Lower lobe of right lung (tissue), 2 donors: Measurements from ENCODE around the gene GEN1. TPM values are rescaled to one million over a fixed set of nuclear protein-coding genes. Genes with fewer than 3 reads are reported as not detected.

Source experiments
- ATAC-seq, 2 donors: fragments of 200-7000 bp; cut with Tn5 transposase; one replicate each; pipeline ENCODE4 v1.9.1; 2020 to 2022; ENCODE audit warnings: mild to moderate bottlenecking in 2 of 2, moderate library complexity in 2 of 2
- DNase-seq: peaks from one replicate; pipeline ENCODE4 v3.0.0-alpha.2; 2020
- H3K27ac ChIP-seq: fragments of 200-600 bp; one replicate; pipeline ENCODE4 v1.8.0; 2022
- H3K27me3 ChIP-seq: fragments of 200-600 bp; one replicate; pipeline ENCODE4 v1.8.0; 2022; ENCODE audit warnings: low read depth
- H3K36me3 ChIP-seq: fragments of 200-600 bp; one replicate; pipeline ENCODE4 v1.8.0; 2022; ENCODE audit warnings: mild to moderate bottlenecking
- H3K4me1 ChIP-seq: fragments of 200-600 bp; one replicate; pipeline ENCODE4 v1.8.0; 2022
- H3K4me3 ChIP-seq: fragments of 200-600 bp; one replicate; pipeline ENCODE4 v1.8.0; 2022; ENCODE audit warnings: mild to moderate bottlenecking
- H3K9me3 ChIP-seq: fragments of 200-600 bp; one replicate; pipeline ENCODE4 v1.8.0; 2022
- intact Hi-C: fragments of 100-400 bp; cut with DNase I; formaldehyde crosslinking; loops from one replicate; pipeline ENCODE4 v1.11.0; 2022
- long read RNA-seq: library from polyadenylated mRNA; unstranded; transcript quantifications from one replicate; pipeline ENCODE4 v2.0.0, GENCODE V29; 2021
- total RNA-seq: library from RNA; stranded (reverse); fragmentation: NEBNext Ultra II Directional; extraction: Animal tissue kit (Norgen Biotek cat#: 25700); gene quantifications from one replicate; pipeline ENCODE4 v1.2.1, GENCODE V29; 2021
- TF ChIP-seq, protein P1 (sequence below): fragments of 200-600 bp; IDR thresholded peaks from one replicate; pipeline ENCODE4 v1.8.0; 2022; ENCODE audit warnings: antibody characterized with exemption, mild to moderate bottlenecking
- donor health status: DM: no; HTN: yes; CAD: no; lungs with severe emphysema.

The GEN1 gene, protein sequence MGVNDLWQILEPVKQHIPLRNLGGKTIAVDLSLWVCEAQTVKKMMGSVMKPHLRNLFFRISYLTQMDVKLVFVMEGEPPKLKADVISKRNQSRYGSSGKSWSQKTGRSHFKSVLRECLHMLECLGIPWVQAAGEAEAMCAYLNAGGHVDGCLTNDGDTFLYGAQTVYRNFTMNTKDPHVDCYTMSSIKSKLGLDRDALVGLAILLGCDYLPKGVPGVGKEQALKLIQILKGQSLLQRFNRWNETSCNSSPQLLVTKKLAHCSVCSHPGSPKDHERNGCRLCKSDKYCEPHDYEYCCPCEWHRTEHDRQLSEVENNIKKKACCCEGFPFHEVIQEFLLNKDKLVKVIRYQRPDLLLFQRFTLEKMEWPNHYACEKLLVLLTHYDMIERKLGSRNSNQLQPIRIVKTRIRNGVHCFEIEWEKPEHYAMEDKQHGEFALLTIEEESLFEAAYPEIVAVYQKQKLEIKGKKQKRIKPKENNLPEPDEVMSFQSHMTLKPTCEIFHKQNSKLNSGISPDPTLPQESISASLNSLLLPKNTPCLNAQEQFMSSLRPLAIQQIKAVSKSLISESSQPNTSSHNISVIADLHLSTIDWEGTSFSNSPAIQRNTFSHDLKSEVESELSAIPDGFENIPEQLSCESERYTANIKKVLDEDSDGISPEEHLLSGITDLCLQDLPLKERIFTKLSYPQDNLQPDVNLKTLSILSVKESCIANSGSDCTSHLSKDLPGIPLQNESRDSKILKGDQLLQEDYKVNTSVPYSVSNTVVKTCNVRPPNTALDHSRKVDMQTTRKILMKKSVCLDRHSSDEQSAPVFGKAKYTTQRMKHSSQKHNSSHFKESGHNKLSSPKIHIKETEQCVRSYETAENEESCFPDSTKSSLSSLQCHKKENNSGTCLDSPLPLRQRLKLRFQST
- total RNA-seq, result 9.0 TPM
- long read RNA-seq, full-length matches to known transcripts, result 1 of 3 reads
- long read RNA-seq, partial matches to known transcripts, result 0 of 3 reads
- long read RNA-seq, other reads (novel, unspliced or antisense), result 2 of 3 reads

DNA sequence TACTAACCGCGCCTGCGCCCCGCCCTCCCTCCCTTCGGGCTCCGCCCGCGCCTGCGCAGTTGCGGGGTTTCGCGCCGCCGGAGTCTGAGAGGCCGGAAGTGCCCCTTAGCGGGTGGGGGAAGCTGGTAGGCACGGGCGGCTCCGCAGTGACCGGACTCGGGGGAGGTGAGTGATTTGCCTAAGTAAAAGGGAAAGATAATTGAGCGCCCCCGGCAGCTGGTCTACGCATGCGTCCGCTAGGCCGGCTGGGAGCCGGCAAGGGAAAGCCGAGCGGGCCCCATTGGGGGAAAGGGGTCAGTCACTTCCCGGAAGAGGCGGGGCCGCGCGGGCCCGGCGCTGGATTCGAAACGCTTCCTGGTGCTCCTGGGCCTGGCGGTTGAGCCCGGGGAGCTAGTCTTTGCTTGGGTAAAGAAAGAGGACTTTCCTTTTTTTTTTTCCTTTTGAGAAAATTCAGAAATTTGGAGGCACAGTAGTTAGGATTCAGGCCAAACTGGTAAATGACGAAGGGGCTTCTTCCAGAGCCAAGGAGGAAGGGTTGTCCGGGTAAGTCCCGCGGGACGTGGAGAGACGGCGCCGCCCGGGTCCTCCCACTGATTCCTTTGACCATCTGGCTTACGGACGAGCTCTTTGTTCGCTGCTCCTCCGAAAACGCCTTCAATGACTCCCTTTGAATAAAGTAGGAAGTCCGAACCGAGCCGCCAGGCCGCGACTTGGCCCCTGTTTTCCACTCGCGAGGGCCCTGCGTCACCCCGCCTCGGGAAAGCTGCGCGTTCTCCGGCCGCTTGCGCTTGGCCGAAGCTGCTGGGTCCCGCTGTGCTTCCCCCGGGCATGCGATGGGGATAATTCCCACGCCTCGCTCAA is at the start of gene GEN1, which contains the start of gene SMC6:
TSS of gene GEN1 (plus strand) at position 336 of the 861 bp plus-strand sequence. CDS start 5,806 bp downstream, outside the sequence.
TSS of gene SMC6 (minus strand) at position 8 of the 861 bp plus-strand sequence. CDS start 7,864 bp downstream, outside the sequence.
- intact Hi-C loops, result no loop called here
- TF ChIP-seq, protein P1, sequence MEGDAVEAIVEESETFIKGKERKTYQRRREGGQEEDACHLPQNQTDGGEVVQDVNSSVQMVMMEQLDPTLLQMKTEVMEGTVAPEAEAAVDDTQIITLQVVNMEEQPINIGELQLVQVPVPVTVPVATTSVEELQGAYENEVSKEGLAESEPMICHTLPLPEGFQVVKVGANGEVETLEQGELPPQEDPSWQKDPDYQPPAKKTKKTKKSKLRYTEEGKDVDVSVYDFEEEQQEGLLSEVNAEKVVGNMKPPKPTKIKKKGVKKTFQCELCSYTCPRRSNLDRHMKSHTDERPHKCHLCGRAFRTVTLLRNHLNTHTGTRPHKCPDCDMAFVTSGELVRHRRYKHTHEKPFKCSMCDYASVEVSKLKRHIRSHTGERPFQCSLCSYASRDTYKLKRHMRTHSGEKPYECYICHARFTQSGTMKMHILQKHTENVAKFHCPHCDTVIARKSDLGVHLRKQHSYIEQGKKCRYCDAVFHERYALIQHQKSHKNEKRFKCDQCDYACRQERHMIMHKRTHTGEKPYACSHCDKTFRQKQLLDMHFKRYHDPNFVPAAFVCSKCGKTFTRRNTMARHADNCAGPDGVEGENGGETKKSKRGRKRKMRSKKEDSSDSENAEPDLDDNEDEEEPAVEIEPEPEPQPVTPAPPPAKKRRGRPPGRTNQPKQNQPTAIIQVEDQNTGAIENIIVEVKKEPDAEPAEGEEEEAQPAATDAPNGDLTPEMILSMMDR, result no peak

DNA sequence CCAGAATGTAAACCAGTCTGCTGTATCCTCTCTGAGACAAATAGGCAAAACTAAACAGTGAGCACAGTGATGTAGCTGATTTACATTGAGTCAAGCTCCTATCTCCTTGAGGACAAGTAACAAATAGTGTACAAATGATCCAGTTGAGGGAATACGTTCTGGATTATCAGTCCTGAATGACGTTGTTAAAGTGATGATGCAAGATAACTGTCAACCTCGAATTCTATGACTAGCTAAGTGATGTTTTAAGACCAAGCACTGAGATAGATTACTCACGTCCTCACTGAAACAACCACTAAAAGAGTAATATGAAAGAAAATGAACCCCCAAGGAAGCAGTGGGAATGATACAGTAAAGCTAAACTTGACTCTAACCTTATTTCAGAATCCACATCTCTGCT is 47.1 kb upstream of the GEN1 start:
- no peaks in the 10 kb centered on the region for H3K4me1 ChIP-seq
- no peaks in the 10 kb centered on the region for H3K9me3 ChIP-seq
- TF ChIP-seq, protein P1, result no peak
- H3K27ac ChIP-seq, result no peak overlapping the region
- peaks cover 77% of the 10 kb centered on the region for H3K36me3 ChIP-seq
- H3K4me3 ChIP-seq, result no peak overlapping the region
- no peaks in the 10 kb centered on the region for H3K27me3 ChIP-seq
- ATAC-seq, result no peak
- intact Hi-C loops, result no loop called here
- no peak for DNase-seq

More for the DNA sequence above, at the start of gene GEN1, which contains the start of gene SMC6:
- DNase-seq, result peak; percentile 93
- H3K4me1 ChIP-seq, result peaks cover 20% of the 10 kb centered on the region
- peak within 1 kb of the TSS; percentile 97 for H3K27ac ChIP-seq
- H3K27me3 ChIP-seq, result no peaks in the 10 kb centered on the region
- H3K36me3 ChIP-seq, result no peaks in the 10 kb centered on the region
- peak; percentile 98 to 99 for ATAC-seq
- no peaks in the 10 kb centered on the region for H3K9me3 ChIP-seq
- peak within 1 kb of the TSS; percentile 91 for H3K4me3 ChIP-seq

DNA sequence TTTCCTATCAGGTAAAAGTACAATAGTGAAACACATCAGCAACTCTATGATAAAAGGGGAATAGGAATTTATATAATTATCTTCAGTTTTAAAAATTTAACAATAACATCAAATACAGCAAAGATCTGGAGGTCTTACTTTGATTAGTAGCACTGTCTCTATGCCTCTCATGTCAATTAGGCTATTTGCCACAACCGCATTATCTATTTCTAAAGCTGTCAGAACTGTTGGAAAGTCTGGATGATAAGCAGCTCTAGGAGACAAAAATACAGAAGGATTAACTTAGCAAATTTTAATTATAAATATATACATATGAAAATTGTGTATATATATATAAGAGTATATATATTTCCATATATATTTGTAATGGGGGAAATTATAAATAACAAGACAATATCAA is 45.4 kb upstream of the GEN1 start:
- no peaks in the 10 kb centered on the region for H3K27me3 ChIP-seq
- no peak overlapping the region for H3K27ac ChIP-seq
- no peaks in the 10 kb centered on the region for H3K9me3 ChIP-seq
- H3K4me3 ChIP-seq, result no peak overlapping the region
- ATAC-seq, result no peak
- no peak for DNase-seq
- intact Hi-C loops, result no loop called here
- TF ChIP-seq, protein P1, result no peak
- H3K4me1 ChIP-seq, result no peaks in the 10 kb centered on the region
- peaks cover 77% of the 10 kb centered on the region for H3K36me3 ChIP-seq

DNA sequence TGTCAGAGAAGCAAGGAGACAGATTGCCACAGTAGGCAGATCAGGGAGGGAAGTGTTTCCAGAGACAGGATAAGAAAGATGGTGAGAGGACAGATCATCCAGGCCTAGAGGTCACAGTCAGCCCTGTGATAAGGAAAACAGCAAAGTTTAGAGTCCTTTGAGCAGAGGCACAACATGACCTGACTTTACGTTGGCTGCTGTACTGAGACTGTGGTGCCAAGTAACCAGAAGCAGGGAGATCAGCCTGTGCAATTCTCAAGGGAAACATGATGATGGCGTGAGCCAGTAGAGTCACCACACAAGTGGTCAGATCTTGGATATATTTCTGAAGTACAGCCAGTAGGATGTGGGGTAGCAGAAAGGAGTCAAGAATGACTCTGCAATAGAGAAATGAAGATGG is 44.0 kb upstream of the GEN1 start:
- no peak overlapping the region for H3K27ac ChIP-seq
- H3K4me3 ChIP-seq, result no peak overlapping the region
- H3K36me3 ChIP-seq, result peaks cover 79% of the 10 kb centered on the region
- DNase-seq, result no peak
- ATAC-seq, result no peak
- intact Hi-C loops, result no loop called here
- TF ChIP-seq, protein P1, result no peak
- no peaks in the 10 kb centered on the region for H3K9me3 ChIP-seq
- no peaks in the 10 kb centered on the region for H3K27me3 ChIP-seq
- no peaks in the 10 kb centered on the region for H3K4me1 ChIP-seq
